Pancreas (tissue), 10 donors: ENCODE results near the gene ZNF280D. TPM values are rescaled to one million over a fixed set of nuclear protein-coding genes. Genes with fewer than 3 reads are reported as not detected.

Source experiments
- ATAC-seq, 4 donors: fragments of 200-7000 bp; cut with Tn5 transposase; one replicate each; pipeline versions ENCODE4 v1.8.0 to v1.9.1; 2020; ENCODE audit warnings: mild to moderate bottlenecking in 4 of 4, moderate library complexity in 4 of 4
- DNase-seq, 6 donors: peaks; one replicate each; pipeline ENCODE4 v3.0.0-alpha.2; 2020
- FAIRE-seq: peaks from 2 replicates; lab custom pipeline; 2012; peaks lifted over from hg19 to GRCh38; lab: Jason Lieb, UNC
- H3K27ac ChIP-seq, 4 donors: fragments of 200-600 bp; sonication (generic); 1 replicate in 3 of 4; 2 replicates in 1 of 4; pipeline versions ENCODE4 v1.5.0 to v1.8.0; 2020
- H3K27me3 ChIP-seq, 4 donors: fragments of 200-600 bp; one replicate each; pipeline ENCODE4 v1.8.0; 2021
- H3K36me3 ChIP-seq, 3 donors: fragments of 200-600 bp; sonication (generic) in 1 of 3; one replicate each; pipeline versions ENCODE4 v1.5.0 to v1.8.0; 2020 to 2021
- H3K4me1 ChIP-seq, 3 donors: fragments of 200-600 bp; one replicate each; pipeline ENCODE4 v1.8.0; 2021
- H3K4me3 ChIP-seq, 4 donors: fragments of 200-600 bp; sonication (generic) in 2 of 4; one replicate each; pipeline versions ENCODE4 v1.5.0 to v1.8.0; 2020 to 2021
- H3K9me3 ChIP-seq, 4 donors: fragments of 200-600 bp; one replicate each; pipeline ENCODE4 v1.8.0; 2021
- CTCF ChIP-seq, 4 donors: fragments of 200-600 bp; sonication (generic) in 3 of 4; IDR thresholded peaks; one replicate each; pipeline versions ENCODE4 v1.5.0 to v1.8.0; 2021; ENCODE audit warnings: antibody characterized with exemption in 4 of 4
- WGBS, 2 donors: extraction: QIAGEN DNeasy Blood & Tissue Kit; methylation state at CpG; one replicate each; pipeline ENCODE4 v1.1.7; 2013; 5-methylcytosine and 5-hydroxymethylcytosine counted together
- intact Hi-C, 3 donors: fragments of 100-400 bp; cut with DNase I; formaldehyde crosslinking; loops; one replicate each; pipeline versions ENCODE4 v1.11.1 to v1.14.2; 2022
- polyA plus RNA-seq, 2 donors: library from polyadenylated mRNA; stranded (reverse); fragments of 200-250 nt; gene quantifications; one replicate each; pipeline ENCODE4 v1.2.3, GENCODE V29; 2013
- total RNA-seq, 6 donors: library from RNA; stranded (reverse); fragmentation: NEBNext Ultra II Directional in 4 of 6; extraction: Animal tissue kit (Norgen Biotek cat#: 25700) in 4 of 6; gene quantifications; one replicate each; pipeline versions ENCODE4 v1.2.1 to v1.2.4, GENCODE V29; 2021 to 2023
- donor health status: healthy with polysubstance abuse.
- donor health status: DM: no; HTN: no; CAD: no; lungs with moderate emphysema.
- donor health status: DM: no; HTN: no; CAD: no.
- donor health status: control.
- donor health status: control.
- donor health status: Bipolar disorder and iron deficiency.
- donor health status: DM: yes; HTN: yes; CAD: no.
- donor health status: DM: no; HTN: no; CAD: no.
- donor health status: DM: no; HTN: no; CAD: no.
- donor health status: DM: yes; HTN: yes; CAD: no.

ZNF280D gene
- total and polyA plus RNA-seq, 8 donors: 13.9 to 31.6 (median 23.1) TPM

DNA sequence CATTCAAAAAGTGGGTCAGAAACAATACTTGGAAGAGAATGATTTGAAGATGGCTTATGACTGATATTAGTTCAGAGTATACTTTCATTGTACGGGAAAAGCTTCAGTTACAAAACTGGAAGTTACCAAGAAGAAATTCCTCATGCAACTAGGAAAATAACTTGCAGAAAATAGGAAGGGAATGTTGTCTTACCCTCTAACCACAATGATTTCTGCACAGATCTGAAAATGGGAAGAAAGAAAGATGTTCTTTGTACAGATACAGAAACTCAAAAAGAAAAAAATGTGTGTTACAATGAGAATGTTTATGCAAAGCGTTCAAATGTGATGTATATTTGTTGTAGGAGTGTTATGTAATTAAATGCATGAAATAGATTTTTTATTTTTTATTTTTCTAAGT is 3.7 kb downstream of the ZNF280D start:
- Histone ChIP-seq H3K27ac (no peak overlapping the region), H3K4me1 (peaks cover 12 to 52% (median 42%) of the 10 kb centered on the region in 3 donors), H3K4me3 (no peak overlapping the region), H3K36me3 (no peaks in the 10 kb centered on the region), H3K27me3 (no peaks in the 10 kb centered on the region), H3K9me3 (no peaks in the 10 kb centered on the region)
- no peak for ATAC-seq
- no peak for FAIRE-seq
- no peak for TF ChIP-seq CTCF (IDR thresholded peaks at IDR 0.05)
- DNase-seq: no peak
- intact Hi-C loops: no loop called here
- 83 to 90% methylated on average over 2 of the region's 2 CpGs for WGBS, 2 donors

DNA sequence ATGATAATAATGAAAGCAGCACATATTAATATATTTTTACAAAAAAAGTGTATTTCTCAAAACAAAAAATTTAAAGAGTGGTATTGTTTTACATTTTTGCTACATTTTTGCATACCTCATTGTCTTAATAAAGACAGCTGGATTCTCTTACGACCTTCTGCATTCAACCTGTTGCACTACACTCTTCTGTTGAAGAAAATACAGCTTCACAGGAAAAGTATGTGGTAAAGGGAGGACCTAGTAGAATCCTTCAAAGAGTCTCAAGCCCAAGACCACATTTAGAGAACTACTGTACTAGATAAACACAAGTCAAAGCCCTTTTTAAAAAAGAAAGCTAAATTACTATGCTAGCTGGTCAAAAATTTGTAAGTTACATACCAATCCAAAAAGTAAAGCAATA is 7.9 kb downstream of the ZNF280D start:
- ATAC-seq (no peak), FAIRE-seq (peak; percentile 5), DNase-seq (no peak)
- TF ChIP-seq CTCF (IDR thresholded peaks at IDR 0.05): no peak
- Histone ChIP-seq H3K36me3 (no peaks in the 10 kb centered on the region), H3K4me3 (no peak overlapping the region), H3K27me3 (no peaks in the 10 kb centered on the region), H3K27ac (no peak overlapping the region), H3K9me3 (no peaks in the 10 kb centered on the region), H3K4me1 (peaks cover 9 to 48% (median 31%) of the 10 kb centered on the region in 3 donors)
- intact Hi-C loops: no loop called here
- WGBS, 2 donors: 80 to 86% methylated on average over 1 of the region's 1 CpG

GRCh38 chr15:56724232-56724631 is 9.1 kb downstream of the ZNF280D start:
- 43 to 47% methylated on average over 3 of the region's 3 CpGs for WGBS, 2 donors
- no peak for TF ChIP-seq CTCF (IDR thresholded peaks at IDR 0.05)
- ATAC-seq (peak in 2 of 4 donors; percentile 44 to 68), DNase-seq (no peak), FAIRE-seq (no peak)
- Histone ChIP-seq H3K4me1 (peaks cover 3 to 37% (median 20%) of the 10 kb centered on the region in 3 donors), H3K36me3 (no peaks in the 10 kb centered on the region), H3K27me3 (no peaks in the 10 kb centered on the region), H3K9me3 (no peaks in the 10 kb centered on the region), H3K27ac (no peak overlapping the region), H3K4me3 (no peak overlapping the region)
- intact Hi-C loops: no loop called here

DNA sequence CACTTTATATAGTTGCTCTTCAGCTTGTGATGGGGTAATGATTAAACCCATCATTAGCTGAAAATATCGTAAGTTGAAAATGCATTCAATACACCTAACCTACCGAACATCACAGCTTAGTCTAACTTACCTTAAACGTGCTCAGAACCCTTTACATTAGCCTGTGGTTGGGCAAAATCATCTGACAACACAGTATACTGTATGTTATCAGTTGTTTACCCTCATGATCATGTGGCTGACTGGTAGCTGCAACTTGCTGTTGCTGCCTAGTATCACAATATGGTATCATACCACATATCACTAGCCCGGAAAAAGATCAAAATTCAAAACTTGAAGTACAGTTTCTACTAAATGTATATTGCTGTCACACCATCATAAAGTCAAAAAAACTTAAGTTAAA is 9.5 kb downstream of the ZNF280D start:
- Histone ChIP-seq H3K4me3 (no peak overlapping the region), H3K9me3 (no peaks in the 10 kb centered on the region), H3K27ac (no peak overlapping the region), H3K27me3 (no peaks in the 10 kb centered on the region), H3K4me1 (peaks cover 3 to 32% (median 23%) of the 10 kb centered on the region in 3 donors), H3K36me3 (no peaks in the 10 kb centered on the region)
- 53 to 58% methylated on average over 4 of the region's 4 CpGs for WGBS, 2 donors
- ATAC-seq (peak in 3 of 4 donors; percentile 29 to 77 (median 38)), FAIRE-seq (no peak), DNase-seq (no peak)
- no peak for TF ChIP-seq CTCF (IDR thresholded peaks at IDR 0.05)
- intact Hi-C loops: no loop called here

DNA sequence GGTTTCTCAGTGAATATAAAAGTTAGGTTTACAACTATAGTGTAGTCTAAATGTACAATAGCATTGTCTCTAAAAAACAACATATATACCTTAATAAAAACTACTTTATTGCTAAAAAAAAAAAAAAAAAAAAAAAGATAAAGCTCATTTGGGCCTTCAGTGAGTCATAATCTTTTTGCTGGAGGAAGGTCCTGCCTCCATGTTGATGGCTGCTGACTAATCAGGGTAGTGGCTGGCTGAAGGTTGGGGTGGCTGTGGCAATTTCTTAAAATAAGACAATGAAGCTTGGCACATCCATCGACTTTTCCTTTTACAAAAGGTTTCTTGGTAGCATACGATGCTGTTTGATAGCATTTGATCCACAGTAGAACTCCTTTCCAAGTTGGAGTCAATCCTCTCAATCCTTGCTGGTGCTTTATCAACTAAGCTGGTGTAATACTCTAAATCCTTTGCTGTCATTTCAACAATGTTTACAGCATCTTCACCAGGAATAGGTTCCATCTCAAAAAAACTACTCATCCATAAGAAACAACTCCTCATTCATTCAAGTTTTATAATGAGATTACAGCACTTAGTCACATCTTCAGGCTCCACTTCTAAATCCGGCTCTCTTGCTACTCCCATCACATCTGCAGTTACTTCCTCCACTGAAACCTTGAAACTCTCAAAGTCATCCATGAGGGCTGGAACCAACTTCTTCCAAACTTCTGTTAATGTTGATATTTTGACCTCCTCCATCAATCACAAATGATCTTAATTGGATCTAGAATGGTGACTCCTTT is 13.3 kb downstream of the ZNF280D start:
- no peaks in the 10 kb centered on the region for H3K36me3 ChIP-seq
- 91 to 94% methylated on average over 3 of the region's 3 CpGs for WGBS, 2 donors
- ATAC-seq: no peak
- H3K27ac ChIP-seq: no peak overlapping the region
- TF ChIP-seq CTCF (IDR thresholded peaks at IDR 0.05): no peak
- intact Hi-C loops: no loop called here
- FAIRE-seq: no peak
- DNase-seq: no peak
- peaks cover 0 to 20% (median 17%) of the 10 kb centered on the region in 3 donors for H3K4me1 ChIP-seq
- H3K27me3 ChIP-seq: no peaks in the 10 kb centered on the region
- no peaks in the 10 kb centered on the region for H3K9me3 ChIP-seq
- H3K4me3 ChIP-seq: no peak overlapping the region
